GM21825 (cell line): Measurements from ENCODE around the gene SSBP2.

ENCODE experiments used
- ATAC-seq: cut with Tn5 transposase; IDR thresholded peaks from one replicate; pipeline ENCODE4 v1.9.1; 2021; ENCODE audit warnings: mild to moderate bottlenecking, moderate library complexity; ENCODE audit not compliant: unreplicated experiment

The SSBP2 gene

GRCh38 chr5:81751009-81751835 lies at the start of gene SSBP2:
SSBP2 (minus strand) TSS chr5:81751097; CDS start chr5:81751042, 55 bp downstream.
- ATAC-seq, result peak; percentile 73

GRCh38 chr5:81795666-81796065 lies 44.8 kb upstream of the SSBP2 start:
- no peak for ATAC-seq

GRCh38 chr5:81794226-81794625 lies 43.3 kb upstream of the SSBP2 start:
- no peak for ATAC-seq

- no peak for ATAC-seq
These were observed 39.4 kb upstream of the SSBP2 start for GRCh38 chr5:81790336-81790735.

- ATAC-seq, result no peak
These were observed 38.1 kb upstream of the SSBP2 start for GRCh38 chr5:81789033-81789432.

GRCh38 chr5:81788329-81788728 lies 37.4 kb upstream of the SSBP2 start:
- ATAC-seq, result no peak

- ATAC-seq, result no peak
These were observed 36.8 kb upstream of the SSBP2 start for GRCh38 chr5:81787474-81788242.

GRCh38 chr5:81786991-81787390 lies 36.1 kb upstream of the SSBP2 start:
- no peak for ATAC-seq

- ATAC-seq, result no peak
These were observed 35.6 kb upstream of the SSBP2 start for GRCh38 chr5:81786496-81786895.

- no peak for ATAC-seq
These were observed 34.4 kb upstream of the SSBP2 start for GRCh38 chr5:81785322-81785721.

GRCh38 chr5:81783401-81783800 lies 32.5 kb upstream of the SSBP2 start:
- ATAC-seq, result no peak

- no peak for ATAC-seq
These were observed 31.9 kb upstream of the SSBP2 start for GRCh38 chr5:81782811-81783210.

- ATAC-seq, result no peak
These were observed 29.0 kb upstream of the SSBP2 start for GRCh38 chr5:81779916-81780266.

- peak; percentile 89 for ATAC-seq
These were observed 28.4 kb upstream of the SSBP2 start for GRCh38 chr5:81779125-81779915.

GRCh38 chr5:81778642-81779041 lies 27.7 kb upstream of the SSBP2 start:
- no peak for ATAC-seq

- no peak for ATAC-seq
These were observed 25.4 kb upstream of the SSBP2 start for GRCh38 chr5:81776258-81776657.

GRCh38 chr5:81774374-81774773 lies 23.5 kb upstream of the SSBP2 start:
- no peak for ATAC-seq

GRCh38 chr5:81773574-81773973 lies 22.7 kb upstream of the SSBP2 start:
- ATAC-seq, result no peak

- ATAC-seq, result no peak
These were observed 22.3 kb upstream of the SSBP2 start for GRCh38 chr5:81773161-81773560.

- ATAC-seq, result no peak
These were observed 21.6 kb upstream of the SSBP2 start for GRCh38 chr5:81772488-81772887.

GRCh38 chr5:81768935-81769452 lies 18.1 kb upstream of the SSBP2 start:
- no peak for ATAC-seq
